GM10847 (cell line): ENCODE data around the gene PTPN2.

Experiments used
- POLR2A ChIP-seq: IDR thresholded peaks from 2 replicates; pipeline ENCODE4 v1.6.1; 2011; ENCODE audit not compliant: insufficient read length; ENCODE audit errors: extremely low read depth

The PTPN2 gene

DNA sequence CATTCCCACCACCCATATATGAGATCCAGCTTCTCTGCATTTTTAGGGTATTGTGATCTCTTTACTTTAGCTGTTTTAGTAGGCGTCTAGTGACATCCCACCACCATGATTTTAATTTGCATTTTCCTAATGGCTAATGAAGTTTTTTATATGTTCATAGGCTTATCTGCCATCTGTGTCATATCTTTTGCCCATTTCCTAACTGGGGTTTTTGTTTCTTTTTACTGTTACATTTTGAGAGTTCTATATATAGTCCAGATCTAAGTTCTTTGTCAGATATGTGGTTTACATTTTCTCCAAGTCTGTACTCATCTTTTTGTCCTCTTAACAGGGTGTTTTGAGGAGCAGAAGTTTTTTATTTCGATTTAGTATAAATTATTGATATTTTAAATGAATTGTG lies 39.6 kb downstream of the PTPN2 start:
- no peak for TF ChIP-seq POLR2A

- TF ChIP-seq POLR2A, result no peak
These were observed 40.4 kb downstream of the PTPN2 start for GRCh38 chr18:12843420-12844350.

GRCh38 chr18:12842459-12843380 lies 41.3 kb downstream of the PTPN2 start:
- TF ChIP-seq POLR2A, result no peak

DNA sequence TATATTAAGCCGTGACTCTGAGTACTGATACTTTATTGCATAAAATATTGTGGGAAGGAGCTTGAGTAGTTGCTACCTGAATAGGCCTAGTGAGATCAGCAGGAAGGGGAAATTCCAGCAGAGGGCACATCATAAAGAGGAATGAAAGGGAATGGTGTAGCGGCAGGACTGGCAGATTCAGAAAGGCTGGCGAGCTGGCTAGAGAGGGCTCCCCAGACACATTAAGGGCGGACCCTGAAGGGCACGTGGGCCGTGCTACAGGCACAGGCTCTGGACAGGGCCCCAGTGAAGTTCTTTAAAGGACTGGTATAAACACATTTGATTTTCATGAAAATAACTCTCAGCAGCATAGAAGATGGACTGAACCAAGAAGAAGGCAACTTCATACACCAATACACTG lies 43.0 kb downstream of the PTPN2 start:
- no peak for TF ChIP-seq POLR2A

GRCh38 chr18:12840382-12840781 lies 43.7 kb downstream of the PTPN2 start:
- no peak for TF ChIP-seq POLR2A

DNA sequence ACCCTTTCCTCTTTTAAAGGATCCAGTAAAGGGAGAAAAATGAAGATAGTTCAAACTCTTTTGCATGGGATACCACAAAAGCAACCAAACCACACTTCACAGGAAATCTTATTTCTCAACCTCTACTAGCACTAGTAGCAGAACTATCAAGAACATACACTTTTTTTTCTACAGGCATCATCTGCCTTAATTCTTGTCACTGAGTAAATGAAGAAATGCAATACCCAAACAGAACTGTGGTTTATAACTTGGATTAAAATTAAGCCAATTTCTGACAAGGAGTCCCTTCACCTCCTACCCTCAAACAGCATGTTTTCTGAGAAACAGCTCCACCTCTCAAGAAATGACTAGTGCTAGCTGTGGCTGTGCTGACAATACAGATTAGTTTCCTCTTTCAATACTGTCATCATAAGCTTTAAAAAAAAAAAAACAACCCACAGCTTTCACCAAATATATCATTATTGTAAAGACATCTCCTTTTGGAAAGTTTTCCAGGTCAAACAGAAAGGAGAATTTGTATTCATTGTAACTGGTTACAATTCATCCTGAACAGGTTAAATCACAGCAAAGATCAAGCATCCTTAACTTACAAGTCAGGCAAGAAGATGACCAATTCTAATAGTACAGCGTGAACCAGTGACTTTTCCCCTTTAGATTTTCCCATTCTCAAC lies 44.4 kb downstream of the PTPN2 start:
- no peak for TF ChIP-seq POLR2A

DNA sequence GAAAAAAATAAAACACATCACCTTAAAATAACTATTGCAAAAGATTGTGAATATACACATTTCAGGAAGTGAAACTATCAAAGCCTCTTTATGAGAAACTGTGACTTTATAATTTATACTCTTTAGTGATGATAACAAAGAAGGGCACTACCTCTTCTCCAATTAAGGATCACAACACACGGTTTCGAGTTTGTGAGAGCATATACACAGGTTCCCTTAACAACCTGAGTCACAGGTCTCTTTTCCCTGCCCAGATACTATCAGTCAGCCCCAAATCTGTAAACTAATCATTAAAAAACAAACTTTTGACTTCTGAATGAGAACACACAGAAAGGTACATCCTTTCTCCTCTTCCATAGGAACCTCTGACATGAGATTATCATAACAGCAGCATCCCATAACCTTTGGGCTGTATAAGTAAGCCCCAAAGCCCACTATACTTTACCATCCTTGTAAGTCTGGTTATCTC lies 44.9 kb downstream of the PTPN2 start:
- TF ChIP-seq POLR2A, result no peak

DNA sequence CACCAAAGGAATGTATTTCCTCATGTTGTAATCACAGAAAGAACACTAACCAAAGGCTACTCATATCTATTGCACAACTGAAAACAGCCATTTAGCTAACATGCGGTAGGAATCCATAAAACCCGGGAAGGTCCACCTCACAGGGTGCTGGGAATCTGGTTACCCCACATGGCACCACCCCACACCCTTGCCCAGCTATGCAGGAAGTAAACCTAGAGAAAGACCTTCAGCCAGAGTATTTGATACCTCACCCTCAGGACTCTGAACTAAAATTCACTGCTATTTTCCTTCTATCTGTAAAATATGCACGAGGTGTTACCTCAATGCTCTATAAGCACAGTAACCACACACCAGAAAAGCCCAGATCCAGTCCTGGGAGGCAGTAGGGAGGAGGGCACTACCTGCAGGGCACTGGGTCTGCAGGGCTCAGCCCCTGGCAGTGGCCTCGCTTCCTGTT lies 45.8 kb downstream of the PTPN2 start:
- TF ChIP-seq POLR2A, result no peak

DNA sequence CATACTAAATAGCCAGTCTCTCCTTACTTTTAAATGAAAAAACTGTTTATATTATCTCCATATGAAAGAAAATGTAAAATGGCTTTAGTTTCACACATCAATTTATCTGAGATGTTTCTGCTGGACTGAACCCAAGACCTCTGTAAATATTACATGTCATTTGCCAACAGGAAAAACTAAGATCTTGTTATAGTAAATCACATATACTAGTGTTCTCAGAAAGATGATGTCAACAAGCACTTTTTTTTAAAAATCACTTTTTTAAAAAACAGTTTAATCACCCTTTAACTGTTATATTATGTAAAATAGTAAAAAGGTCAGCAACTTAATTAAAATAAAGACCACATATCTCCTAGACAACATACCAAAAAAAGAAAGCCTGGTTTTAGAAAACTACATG lies 46.3 kb downstream of the PTPN2 start:
- no peak for TF ChIP-seq POLR2A

DNA sequence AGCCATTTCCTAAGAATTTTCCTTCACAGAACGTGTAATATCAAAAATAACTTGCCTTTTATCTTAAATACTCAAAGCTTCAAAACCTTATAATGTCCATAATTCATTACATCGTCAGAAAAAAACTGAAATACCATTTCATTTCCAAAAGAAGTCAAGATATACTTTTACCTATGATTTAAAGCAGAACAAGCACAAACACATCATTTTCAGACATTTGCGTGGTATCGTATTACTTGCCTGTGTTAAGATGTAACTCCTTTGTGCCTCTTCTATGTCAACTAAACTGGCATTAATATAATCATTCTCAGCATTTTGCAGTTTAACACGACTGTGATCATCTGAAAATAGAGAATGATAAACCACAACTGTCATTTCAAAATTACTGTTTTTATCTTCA lies 47.5 kb downstream of the PTPN2 start:
- no peak for TF ChIP-seq POLR2A

DNA sequence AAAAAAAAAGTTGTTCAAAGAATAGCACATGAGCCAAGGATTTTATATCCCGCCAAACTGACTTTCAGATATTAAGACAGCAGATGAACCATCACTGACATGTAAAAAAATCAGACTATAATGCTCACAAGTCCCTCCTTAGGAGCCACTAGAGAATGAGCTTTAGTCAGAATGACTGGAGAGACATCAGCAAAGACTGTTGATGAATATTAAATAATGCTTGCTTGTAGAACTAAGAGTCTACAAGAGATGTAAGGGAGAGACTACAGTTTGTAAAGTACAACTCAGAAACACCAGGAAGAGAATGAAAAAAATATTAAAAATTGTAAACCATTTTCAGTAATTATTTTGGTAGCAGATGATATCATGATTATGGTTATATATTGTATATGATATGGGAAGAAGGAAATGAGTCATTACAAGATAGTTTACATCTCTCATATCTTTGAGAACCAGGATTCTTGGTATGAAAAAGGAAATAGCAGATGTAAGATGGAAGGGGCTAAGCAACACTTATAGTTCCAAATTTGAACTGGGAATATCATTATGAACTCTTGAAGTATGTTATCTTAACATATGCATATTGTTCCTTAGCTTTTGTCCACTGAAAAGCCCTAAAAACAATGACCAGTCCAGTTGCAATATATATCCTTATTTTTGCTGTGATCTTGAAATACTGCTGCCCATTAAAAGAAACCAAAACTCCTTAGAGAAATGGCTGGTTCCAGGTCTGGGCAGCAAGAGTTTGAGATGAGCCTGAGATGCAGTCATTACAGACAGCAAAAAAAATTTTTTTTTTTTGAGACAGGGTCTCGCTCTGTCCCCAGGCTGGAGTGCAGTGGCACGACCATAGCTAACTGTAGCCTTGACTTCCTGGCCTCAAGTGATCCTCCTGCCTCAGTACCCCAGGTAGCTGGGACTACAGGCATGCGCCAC lies 55.7 kb downstream of the PTPN2 start:
- TF ChIP-seq POLR2A, result no peak

- TF ChIP-seq POLR2A, result no peak
These were observed 56.4 kb downstream of the PTPN2 start for GRCh38 chr18:12827588-12827987.

DNA sequence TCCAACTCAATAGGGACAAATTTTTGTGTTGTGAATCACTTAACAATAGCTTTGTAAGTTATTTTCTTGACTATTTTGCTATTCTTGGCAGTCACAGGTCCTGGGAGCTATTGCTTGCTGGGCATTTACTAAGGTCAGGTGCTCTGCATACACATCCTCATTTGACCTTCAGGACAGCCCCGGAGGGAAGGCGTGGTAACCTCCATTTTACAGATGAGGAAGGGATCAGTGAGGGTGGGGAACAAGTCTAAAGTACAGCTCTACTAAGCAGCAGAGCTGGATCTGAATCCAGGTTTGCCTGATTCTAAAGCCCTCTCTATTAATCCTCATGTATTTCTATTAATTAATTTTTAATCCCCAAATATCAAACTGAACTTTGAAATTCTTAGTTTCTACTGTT lies 58.8 kb downstream of the PTPN2 start:
- TF ChIP-seq POLR2A, result no peak

- no peak for TF ChIP-seq POLR2A
These were observed 60.1 kb downstream of the PTPN2 start for GRCh38 chr18:12823892-12824291.
